Nephron (organoid): ENCODE measurements around the gene COX6B1.
"Not testable (repeated sequence)": the region's sequence is repeated elsewhere in the genome, so short reads cannot be mapped to it uniquely, and the experiment has no call there.

Experiments used
- H3K27ac Mint-ChIP-seq, 3 experiments: 2 replicates each; pipeline ENCODE4 v1.8.0; 2020; ENCODE audit warnings: mixed read lengths in 3 of 3, mild to moderate bottlenecking in 2 of 3, moderate library complexity in 1 of 3
- H3K27me3 Mint-ChIP-seq: 2 replicates; pipeline ENCODE4 v1.8.0; 2021; ENCODE audit warnings: low read depth, mild to moderate bottlenecking, moderate library complexity, mixed read lengths
- H3K36me3 Mint-ChIP-seq: 2 replicates; pipeline ENCODE4 v1.8.0; 2020; ENCODE audit warnings: low read depth, mixed read lengths
- H3K4me1 Mint-ChIP-seq: 2 replicates; pipeline ENCODE4 v1.8.0; 2020; ENCODE audit warnings: mixed read lengths
- H3K4me3 Mint-ChIP-seq, 3 experiments: 2 replicates each; pipeline ENCODE4 v1.8.0; 2020; ENCODE audit warnings: mild to moderate bottlenecking in 3 of 3, mixed read lengths in 3 of 3, moderate library complexity in 2 of 3
- H3K9me3 Mint-ChIP-seq: 2 replicates; pipeline ENCODE4 v1.8.0; 2020; ENCODE audit warnings: mixed read lengths
- CTCF ChIP-seq, 3 experiments: fragments of 200-600 bp; sonication (generic); IDR thresholded peaks; one replicate each; pipeline ENCODE4 v1.5.0; 2021; ENCODE audit warnings: antibody characterized with exemption in 3 of 3; ENCODE audit not compliant: unreplicated experiment in 3 of 3

The COX6B1 gene

GRCh38 chr19:35648017-35648961 is at the start of gene COX6B1:
Gene COX6B1 (plus strand): TSS chr19:35648323. CDS start chr19:35651244, 2,921 bp downstream.
- TF ChIP-seq CTCF (IDR thresholded peaks at IDR 0.05; ENCODE audit: unreplicated experiment in 3 of 3), result no peak
- peak within 1 kb of the TSS; percentile 40 to 95 (median 90) for H3K27ac Mint-ChIP-seq
- H3K36me3 Mint-ChIP-seq, result peaks cover 18% of the 10 kb centered on the region
- H3K4me3 Mint-ChIP-seq, result peak within 1 kb of the TSS; percentile 96 to 98 (median 98)
- H3K4me1 Mint-ChIP-seq, result peaks cover 12% of the 10 kb centered on the region
- H3K9me3 Mint-ChIP-seq, result no peaks in the 10 kb centered on the region
- no peaks in the 10 kb centered on the region for H3K27me3 Mint-ChIP-seq

GRCh38 chr19:35601971-35602370 is 46.2 kb upstream of the COX6B1 start:
- no peaks in the 10 kb centered on the region for H3K9me3 Mint-ChIP-seq

GRCh38 chr19:35604436-35604835 is 43.7 kb upstream of the COX6B1 start:
- Mint-ChIP-seq H3K27ac (peak overlapping the region; percentile 6 to 91 (median 47)), H3K27me3 (peaks cover 25% of the 10 kb centered on the region)
- H3K4me1 Mint-ChIP-seq, H3K36me3 Mint-ChIP-seq, H3K4me3 Mint-ChIP-seq, H3K9me3 Mint-ChIP-seq: not testable (repeated sequence)

More at GRCh38 chr19:35601971-35602370, 46.2 kb upstream of the COX6B1 start:
- no peak overlapping the region for H3K27ac Mint-ChIP-seq
- no peaks in the 10 kb centered on the region for H3K36me3 Mint-ChIP-seq
- no peak for TF ChIP-seq CTCF (IDR thresholded peaks at IDR 0.05; ENCODE audit: unreplicated experiment in 3 of 3)
- peaks cover 22% of the 10 kb centered on the region for H3K27me3 Mint-ChIP-seq
- H3K4me3 Mint-ChIP-seq, result no peak overlapping the region
- no peaks in the 10 kb centered on the region for H3K4me1 Mint-ChIP-seq

GRCh38 chr19:35607170-35607569 is 41.0 kb upstream of the COX6B1 start:
- H3K4me1 Mint-ChIP-seq, H3K36me3 Mint-ChIP-seq, H3K27ac Mint-ChIP-seq, H3K4me3 Mint-ChIP-seq, H3K9me3 Mint-ChIP-seq: not testable (repeated sequence)
- H3K27me3 Mint-ChIP-seq, result peaks cover 10% of the 10 kb centered on the region

GRCh38 chr19:35607661-35608060 is 40.5 kb upstream of the COX6B1 start:
- peaks cover 9% of the 10 kb centered on the region for H3K9me3 Mint-ChIP-seq
- peaks cover 9% of the 10 kb centered on the region for H3K27me3 Mint-ChIP-seq
- H3K36me3 Mint-ChIP-seq, result no peaks in the 10 kb centered on the region
- TF ChIP-seq CTCF (IDR thresholded peaks at IDR 0.05; ENCODE audit: unreplicated experiment in 3 of 3), result no peak
- H3K4me3 Mint-ChIP-seq, result no peak overlapping the region
- no peak overlapping the region for H3K27ac Mint-ChIP-seq
- H3K4me1 Mint-ChIP-seq, result peaks cover 5% of the 10 kb centered on the region

- peaks cover 5% of the 10 kb centered on the region for H3K4me1 Mint-ChIP-seq
- H3K4me3 Mint-ChIP-seq, result no peak overlapping the region
- H3K27me3 Mint-ChIP-seq, result peaks cover 9% of the 10 kb centered on the region
- TF ChIP-seq CTCF (IDR thresholded peaks at IDR 0.05; ENCODE audit: unreplicated experiment in 3 of 3), result no peak
- peaks cover 9% of the 10 kb centered on the region for H3K9me3 Mint-ChIP-seq
- H3K36me3 Mint-ChIP-seq, result no peaks in the 10 kb centered on the region
- no peak overlapping the region for H3K27ac Mint-ChIP-seq
Observed at GRCh38 chr19:35608251-35608650, 39.9 kb upstream of the COX6B1 start.
